GM18909 (cell line): ENCODE results near the gene SIGLEC15.
"Not testable (repeated sequence)": the region's sequence is repeated elsewhere in the genome, so short reads cannot be mapped to it uniquely, and the experiment has no call there.

Experiments
- ATAC-seq: cut with Tn5 transposase; IDR thresholded peaks from one replicate; pipeline ENCODE4 v1.9.1; 2021; ENCODE audit warnings: mild to moderate bottlenecking; ENCODE audit not compliant: unreplicated experiment, poor library complexity

Gene SIGLEC15

GRCh38 chr18:45841060-45841764 lies 15.7 kb downstream of the SIGLEC15 start:
- ATAC-seq, result no peak

GRCh38 chr18:45841765-45842442 lies 16.4 kb downstream of the SIGLEC15 start:
- ATAC-seq, result no peak

GRCh38 chr18:45843019-45843418 lies 17.5 kb downstream of the SIGLEC15 start:
- ATAC-seq, result no peak

GRCh38 chr18:45844938-45845337 lies 19.5 kb downstream of the SIGLEC15 start:
- no peak for ATAC-seq

- no peak for ATAC-seq
Measured at GRCh38 chr18:45845410-45845809, 19.9 kb downstream of the SIGLEC15 start.

GRCh38 chr18:45847119-45847518 lies 21.6 kb downstream of the SIGLEC15 start:
- no peak for ATAC-seq

- ATAC-seq, result not testable (repeated sequence)
Measured at GRCh38 chr18:45848643-45849042, 23.2 kb downstream of the SIGLEC15 start.

GRCh38 chr18:45849529-45849928 lies 24.1 kb downstream of the SIGLEC15 start:
- ATAC-seq, result no peak

GRCh38 chr18:45850021-45850420 lies 24.5 kb downstream of the SIGLEC15 start:
- peak; percentile 63 for ATAC-seq

- ATAC-seq, result no peak
Measured at GRCh38 chr18:45851161-45851925, 25.9 kb downstream of the SIGLEC15 start.

- ATAC-seq, result no peak
Measured at GRCh38 chr18:45852631-45853030, 27.2 kb downstream of the SIGLEC15 start.

- no peak for ATAC-seq
Measured at GRCh38 chr18:45854036-45854586, 28.6 kb downstream of the SIGLEC15 start.

- no peak for ATAC-seq
Measured at GRCh38 chr18:45856531-45856930, 31.1 kb downstream of the SIGLEC15 start.

- ATAC-seq, result no peak
Measured at GRCh38 chr18:45859334-45859733, 33.9 kb downstream of the SIGLEC15 start.

GRCh38 chr18:45860492-45860891 lies 35.0 kb downstream of the SIGLEC15 start:
- ATAC-seq, result no peak

- ATAC-seq, result no peak
Measured at GRCh38 chr18:45860971-45861370, 35.5 kb downstream of the SIGLEC15 start.

GRCh38 chr18:45861926-45862325 lies 36.5 kb downstream of the SIGLEC15 start:
- ATAC-seq, result no peak

GRCh38 chr18:45863469-45863868 lies 38.0 kb downstream of the SIGLEC15 start:
- ATAC-seq, result no peak

GRCh38 chr18:45864081-45864480 lies 38.6 kb downstream of the SIGLEC15 start:
- ATAC-seq, result no peak

- no peak for ATAC-seq
Measured at GRCh38 chr18:45865466-45865865, 40.0 kb downstream of the SIGLEC15 start.

- ATAC-seq, result no peak
Measured at GRCh38 chr18:45870419-45870818, 44.9 kb downstream of the SIGLEC15 start.
